Cerebellar nuclear complex (tissue), 1 donor: ENCODE data around the gene DMAC2.
"Not testable (repeated sequence)": the region's sequence is repeated elsewhere in the genome, so short reads cannot be mapped to it uniquely, and the experiment has no call there.

ENCODE experiments used
- DNase-seq, 2 experiments: peaks; one replicate each; lab custom pipeline; 2025; lab: John Stamatoyannopoulos, UW

DMAC2 gene

DNA sequence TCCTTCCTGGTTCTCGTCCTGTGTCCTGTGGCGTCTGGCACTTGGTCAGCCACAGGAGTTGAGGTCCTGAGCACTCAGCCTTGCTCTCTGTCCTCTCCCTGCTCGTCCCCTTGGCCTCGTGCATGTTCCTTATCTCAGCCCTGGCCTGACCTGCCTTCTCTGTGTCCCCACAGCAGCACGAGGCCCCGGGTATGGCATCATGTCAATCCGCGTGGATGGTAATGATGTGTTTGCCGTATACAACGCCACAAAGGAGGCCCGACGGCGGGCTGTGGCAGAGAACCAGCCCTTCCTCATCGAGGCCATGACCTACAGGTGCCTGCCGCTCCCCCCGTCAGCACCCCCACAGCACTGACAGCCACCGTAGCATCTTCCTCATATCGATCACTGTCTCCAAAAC, 17.3 kb downstream of the DMAC2 start:
- DNase-seq: no peak

DNA sequence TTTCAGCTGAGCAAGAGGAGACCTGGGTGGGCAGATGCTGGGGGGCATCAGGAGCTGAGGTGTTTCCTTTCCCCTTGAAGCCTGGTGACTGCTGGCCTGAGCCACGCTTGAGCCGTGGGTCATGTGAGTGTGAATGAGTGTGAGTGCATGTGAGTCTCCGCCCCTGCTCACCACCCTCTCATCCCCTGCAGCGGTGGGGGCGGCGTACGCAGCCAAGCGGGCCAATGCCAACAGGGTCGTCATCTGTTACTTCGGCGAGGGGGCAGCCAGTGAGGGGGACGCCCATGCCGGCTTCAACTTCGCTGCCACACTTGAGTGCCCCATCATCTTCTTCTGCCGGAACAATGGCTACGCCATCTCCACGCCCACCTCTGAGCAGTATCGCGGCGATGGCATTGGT, 17.7 kb downstream of the DMAC2 start:
- DNase-seq: no peak

DNA sequence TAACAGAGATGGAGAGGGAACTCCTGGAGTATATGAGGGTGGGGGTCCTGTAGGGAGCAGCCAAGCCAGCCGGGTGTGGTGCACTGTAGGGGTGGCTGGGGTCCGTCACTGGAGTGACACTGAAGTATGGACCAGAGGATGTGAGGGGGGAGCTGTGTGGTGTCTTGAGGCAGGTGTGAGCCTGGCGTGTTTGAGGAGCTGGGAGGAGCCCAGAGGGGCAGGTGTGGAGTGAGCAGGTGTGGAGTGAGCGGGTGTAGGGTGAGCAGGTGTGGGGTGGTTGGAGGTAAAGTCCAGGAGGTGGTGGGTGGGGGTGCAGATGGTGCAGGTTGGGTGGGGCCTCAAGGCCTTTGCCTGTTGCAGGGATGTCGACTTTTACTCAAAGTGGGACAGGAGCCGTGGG, 18.4 kb downstream of the DMAC2 start:
- DNase-seq: no peak

DNA sequence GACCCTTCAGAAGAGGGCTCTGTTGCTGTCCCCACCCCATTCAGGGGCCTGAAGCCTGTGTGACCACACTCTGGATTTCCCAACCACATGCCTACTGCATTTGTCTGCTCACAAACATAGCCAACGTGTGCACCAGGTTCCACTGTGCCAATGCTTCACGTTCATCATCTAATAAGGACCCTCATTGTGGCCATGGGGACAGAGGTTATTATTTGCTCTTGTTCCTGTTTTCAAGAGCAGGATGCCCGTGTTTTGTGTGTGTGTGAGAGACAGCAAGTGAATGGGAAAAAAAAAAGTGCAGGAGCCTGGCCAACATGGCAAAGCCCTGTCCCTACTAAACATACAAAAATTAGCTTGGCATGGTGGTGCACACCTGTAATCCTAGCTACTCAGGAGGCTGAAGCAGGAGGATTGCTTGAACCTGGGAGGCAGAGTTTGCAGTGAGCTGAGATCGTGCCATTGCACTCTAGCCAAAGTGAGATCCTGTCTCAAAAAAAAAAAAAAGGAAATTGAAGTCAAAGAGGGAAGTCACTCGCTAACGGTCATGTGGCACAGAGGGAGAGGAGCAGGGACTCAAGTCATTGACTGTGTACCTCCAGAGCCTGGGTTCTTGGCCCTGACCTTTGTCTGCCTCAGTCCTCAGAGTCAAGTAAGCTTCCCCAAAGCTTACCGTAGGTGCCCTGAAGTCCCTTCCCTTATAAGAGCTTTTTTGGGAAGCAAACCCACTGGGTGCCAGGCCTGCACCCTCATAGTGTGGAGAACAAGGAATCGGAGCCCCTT, 19.4 kb downstream of the DMAC2 start:
- no peak for DNase-seq

DNA sequence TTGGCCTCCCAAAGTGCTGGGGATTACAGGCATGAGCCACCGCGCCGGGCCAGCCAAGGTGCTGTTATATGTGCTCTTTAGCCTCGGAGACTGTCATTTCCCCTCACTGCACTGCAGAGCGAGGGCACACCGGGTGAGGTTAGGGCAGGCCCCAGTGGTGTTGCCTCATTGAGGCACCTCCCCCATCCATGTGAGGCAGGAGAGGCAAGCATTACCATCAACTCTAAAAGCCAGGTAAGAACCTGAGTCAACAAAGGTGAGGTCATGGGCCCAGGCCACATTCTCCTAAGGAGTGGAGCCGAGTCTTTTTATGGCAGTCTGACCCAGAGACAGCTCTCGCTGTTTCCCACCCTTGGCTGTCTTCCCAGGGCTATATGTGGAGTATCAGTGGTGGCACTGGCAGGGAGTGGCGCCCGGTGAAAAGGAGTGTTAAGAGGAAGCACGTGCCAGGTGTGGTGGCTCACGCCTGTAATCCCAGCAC, 23.5 kb downstream of the DMAC2 start:
- DNase-seq: no peak

DNA sequence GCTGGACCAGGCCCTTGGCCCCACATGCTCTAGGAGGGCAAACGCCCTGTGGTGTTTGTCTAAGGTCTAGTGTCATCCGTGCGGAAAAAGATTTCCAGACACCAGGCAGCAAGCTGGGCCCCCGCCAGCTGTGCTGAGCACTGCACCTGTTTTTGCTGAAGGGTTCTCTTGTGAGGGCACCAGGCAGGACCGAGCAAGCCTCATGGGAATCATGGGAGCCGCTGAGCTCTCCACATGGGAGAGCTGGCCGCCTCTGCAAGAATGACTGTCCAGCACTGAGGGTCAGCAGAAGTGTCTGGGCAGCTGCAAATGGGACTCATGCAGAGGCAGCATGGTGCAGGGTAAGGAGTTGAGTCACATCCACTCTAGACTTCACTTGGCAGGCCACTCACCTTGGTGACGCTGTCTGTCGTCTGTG, 24.5 kb downstream of the DMAC2 start:
- no peak for DNase-seq

DNA sequence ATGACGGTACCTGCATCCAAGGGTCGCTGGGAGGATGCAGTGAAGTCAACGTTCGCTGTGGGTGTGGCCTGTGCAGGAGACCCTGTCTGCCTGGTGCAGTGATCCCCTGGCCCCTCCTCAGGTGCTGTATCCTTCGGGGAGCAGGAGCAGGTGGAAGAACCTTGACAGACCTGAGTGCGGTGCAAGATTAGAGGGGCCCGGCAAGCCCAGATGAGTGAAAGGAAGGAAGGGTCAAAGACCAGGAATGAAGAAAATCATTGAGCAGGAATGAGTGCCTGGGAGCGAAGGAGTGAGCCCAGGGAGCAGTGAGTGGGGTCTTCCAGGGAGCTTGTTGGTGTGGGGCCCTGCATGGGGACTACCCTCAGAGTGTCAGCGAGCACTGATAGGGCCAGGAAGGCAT, 25.3 kb downstream of the DMAC2 start:
- DNase-seq: no peak

DNA sequence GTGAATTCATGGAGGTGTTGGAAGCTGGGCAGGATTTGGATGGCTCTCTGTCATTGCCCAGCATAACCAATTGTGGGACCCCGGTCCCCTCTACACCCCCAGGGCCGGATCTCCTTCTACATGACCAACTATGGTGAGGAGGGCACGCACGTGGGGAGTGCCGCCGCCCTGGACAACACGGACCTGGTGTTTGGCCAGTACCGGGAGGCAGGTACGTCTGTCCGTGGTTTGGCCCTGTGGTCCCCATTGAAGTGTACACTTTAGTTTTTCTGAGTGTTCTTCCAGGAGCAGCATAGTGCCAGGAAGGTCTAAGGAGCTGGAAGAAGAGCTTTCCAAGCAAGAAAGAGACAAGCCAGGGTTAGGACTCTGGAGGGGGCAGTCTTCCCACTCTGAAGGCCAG, 25.8 kb downstream of the DMAC2 start:
- DNase-seq: no peak

DNA sequence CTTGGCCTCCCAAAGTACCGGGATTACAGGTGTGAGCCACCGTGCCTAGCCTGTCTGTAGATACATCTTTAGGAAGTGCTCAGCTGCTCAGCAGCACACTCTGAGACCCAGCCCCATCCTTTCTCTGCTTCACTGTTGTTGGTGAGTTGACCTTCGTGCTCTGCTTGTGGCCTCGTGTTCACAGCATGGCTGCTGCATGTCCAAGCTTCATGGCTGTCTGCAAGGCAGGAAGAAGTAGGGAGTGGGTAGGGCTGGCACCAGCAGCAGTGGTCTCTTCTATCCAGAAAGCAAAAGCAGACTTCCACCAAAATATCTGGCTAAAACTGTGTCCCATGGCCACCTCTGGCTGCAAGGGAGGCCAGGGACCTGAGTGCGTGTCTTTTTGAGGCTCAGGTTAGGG, 26.8 kb downstream of the DMAC2 start:
- DNase-seq: no peak

DNA sequence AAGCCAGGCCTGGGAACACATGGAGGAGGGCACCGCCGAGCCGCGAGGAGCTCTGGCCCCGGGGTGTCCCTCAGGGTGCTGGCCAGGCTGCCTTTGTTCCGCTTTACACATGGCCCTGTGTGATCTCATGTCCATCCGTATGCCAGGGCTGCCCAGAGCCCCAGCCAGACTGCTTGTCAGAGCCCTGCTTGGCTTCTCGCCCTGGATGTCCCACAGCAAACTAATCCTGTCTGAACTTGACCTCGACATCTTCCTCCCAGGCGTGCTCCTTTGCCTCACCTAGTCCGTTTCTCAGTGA, 27.8 kb downstream of the DMAC2 start:
- DNase-seq: no peak

DNA sequence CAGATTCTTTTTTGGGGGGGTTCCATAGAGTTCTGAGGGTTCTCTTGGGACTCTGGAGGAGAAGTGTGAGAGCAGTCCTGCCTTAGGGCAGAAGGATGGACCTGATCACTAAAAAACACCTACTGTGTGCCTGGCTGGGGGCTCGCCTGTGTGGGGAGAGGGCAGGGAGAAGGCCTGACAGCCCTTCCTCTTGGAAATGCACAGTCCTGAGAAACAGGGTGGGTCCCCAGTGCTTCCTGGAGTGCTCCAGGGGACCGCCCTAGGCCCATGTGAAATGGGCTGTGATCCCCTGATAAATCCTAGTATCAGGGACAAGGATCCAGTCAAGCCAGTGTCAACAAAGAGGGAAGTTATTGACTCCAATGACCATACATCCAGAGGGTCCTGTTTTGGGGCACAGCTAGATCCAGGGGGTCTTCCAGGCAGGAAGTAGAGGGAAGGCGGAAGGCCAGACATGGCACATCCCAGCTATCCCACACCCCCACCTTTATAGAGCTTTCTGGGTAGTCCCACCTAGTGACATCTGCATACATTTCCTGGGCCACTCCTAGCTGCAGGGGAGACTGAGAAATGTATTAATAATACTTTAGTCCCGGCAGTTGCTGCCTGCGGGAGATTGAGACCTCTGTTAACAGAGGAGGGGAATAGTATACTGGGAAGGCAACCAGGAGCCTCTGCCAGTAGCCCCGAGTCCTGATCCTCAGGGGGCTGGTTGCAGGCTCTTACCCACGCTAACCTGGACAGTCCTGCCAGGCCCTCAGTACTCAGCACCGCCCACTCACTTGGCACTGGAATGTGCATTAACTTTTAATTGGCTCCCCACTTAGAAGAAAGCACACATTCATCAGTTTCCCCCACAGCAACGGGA, 28.4 kb downstream of the DMAC2 start:
- no peak for DNase-seq

DNA sequence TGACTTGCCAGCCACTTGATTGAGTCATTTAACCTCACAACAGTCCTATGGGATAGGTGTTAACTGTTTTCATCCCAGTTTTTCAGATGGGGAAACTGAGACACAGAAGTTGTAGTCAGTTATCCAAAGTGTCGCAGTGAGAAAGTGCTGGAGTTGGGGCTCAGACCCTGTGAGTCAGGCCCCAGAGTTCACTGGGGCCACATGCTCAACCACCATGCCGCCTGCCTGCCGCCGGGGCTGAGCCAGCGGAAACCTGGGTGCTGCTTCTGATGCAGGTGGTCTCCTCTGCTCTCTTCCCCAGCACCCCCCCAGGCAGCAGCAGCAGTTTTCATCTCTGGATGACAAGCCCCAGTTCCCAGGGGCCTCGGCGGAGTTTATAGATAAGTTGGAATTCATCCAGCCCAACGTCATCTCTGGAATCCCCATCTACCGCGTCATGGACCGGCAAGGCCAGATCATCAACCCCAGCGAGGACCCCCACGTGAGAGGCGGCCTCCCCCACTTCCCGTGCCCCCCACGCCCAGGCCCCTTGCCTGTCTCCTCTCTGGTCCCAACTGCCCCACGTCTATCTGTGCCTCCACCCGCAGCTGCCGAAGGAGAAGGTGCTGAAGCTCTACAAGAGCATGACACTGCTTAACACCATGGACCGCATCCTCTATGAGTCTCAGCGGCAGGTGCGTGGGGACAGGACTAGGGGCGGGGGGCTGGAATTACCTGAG, 29.2 kb downstream of the DMAC2 start:
- DNase-seq: no peak

DNA sequence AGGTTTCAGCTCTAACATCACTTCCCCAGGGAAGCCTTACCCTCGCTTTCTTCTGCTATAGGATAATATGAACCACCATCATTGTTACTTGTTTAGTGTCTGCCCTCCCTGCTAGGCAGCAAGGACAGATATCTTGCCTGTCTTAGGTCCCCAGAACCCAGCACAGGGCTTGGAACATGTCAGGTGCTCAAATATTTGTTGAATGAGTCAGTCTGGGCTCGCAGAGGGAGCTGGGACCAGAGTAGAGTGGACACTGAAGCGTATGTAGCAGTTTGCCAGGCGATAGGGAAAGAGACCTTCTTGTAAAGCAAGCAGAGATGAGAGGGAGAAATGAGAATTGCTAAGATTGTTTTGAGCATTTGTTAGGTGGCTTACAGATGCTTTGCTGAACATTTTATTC, 30.4 kb downstream of the DMAC2 start:
- no peak for DNase-seq

DNA sequence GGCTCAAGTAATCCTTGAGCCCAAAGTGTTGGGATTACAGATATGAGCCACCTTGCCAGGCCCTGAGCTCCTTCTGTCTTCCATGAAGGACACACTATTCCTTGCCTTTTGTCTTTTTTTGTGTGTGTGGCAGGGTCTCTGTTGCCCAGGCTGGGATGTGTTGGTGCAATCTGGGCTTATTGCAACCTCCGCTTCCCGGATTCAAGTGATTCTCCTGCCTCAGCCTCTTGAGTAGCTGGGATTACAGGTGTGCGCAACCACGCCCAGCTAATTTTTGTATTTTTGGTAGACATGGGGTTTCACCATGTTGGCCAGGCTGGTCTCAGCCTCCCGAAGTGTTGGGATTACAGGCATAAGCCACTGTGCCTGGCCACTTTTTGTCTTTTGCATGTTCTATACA, 30.9 kb downstream of the DMAC2 start:
- not testable (repeated sequence) for DNase-seq

DNA sequence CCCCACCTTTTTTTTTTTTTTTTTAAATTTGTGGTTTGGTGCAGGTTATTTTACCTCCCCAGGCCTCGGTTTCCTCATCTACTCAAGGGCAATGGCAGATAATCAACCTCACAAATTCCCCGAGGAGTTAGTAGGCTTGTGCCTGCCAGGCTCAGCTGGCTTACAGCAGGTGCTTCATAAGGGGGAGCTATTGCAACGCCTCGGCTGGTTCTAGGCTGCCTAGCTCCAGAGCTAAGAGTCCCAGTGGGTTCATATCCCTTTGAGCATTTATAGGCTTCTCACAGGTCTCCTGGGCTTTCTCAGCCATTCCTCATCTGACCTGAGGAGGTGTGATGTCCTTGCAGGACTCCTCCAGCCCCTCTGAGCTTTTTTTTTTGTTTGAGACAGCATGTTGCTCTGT, 31.5 kb downstream of the DMAC2 start:
- no peak for DNase-seq

DNA sequence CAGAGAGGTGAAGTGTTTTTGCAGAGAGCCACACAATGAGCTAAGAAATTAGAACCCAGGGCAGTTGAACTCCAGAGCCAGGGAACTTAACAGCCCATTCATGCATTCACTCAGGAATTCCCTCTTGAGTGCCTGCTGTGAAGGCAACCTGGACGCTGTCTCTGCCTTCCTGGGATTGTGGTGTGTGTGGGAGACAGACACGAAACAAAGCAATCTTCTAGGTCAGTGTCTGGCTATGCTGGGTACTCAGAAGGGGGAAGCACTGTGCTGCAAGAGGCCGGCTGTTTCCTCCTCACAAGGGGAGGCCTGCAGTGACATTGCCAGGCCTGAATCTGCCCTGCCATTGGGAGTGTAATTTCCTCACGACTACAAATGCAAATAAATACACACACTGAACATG, 32.4 kb downstream of the DMAC2 start:
- no peak for DNase-seq

DNA sequence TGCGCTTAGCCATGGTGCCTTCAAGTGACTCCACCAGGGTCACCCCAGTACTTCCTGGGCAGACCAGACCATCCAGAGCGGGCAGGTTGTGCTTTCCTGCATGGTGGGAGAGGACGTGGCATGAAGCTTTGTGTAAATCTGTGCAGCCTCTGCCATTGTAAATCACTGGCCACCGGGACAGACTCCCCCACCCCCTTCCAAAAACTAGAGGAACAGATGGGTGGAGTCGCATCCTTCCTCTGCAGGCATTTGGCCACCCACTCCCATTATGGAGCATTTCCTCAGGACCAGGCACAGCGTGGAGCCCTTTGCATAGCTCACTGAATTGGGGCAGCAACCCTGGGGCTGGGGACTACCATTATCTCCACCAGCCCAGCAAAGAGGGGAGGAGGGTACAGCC, 33.9 kb downstream of the DMAC2 start:
- DNase-seq: no peak

DNA sequence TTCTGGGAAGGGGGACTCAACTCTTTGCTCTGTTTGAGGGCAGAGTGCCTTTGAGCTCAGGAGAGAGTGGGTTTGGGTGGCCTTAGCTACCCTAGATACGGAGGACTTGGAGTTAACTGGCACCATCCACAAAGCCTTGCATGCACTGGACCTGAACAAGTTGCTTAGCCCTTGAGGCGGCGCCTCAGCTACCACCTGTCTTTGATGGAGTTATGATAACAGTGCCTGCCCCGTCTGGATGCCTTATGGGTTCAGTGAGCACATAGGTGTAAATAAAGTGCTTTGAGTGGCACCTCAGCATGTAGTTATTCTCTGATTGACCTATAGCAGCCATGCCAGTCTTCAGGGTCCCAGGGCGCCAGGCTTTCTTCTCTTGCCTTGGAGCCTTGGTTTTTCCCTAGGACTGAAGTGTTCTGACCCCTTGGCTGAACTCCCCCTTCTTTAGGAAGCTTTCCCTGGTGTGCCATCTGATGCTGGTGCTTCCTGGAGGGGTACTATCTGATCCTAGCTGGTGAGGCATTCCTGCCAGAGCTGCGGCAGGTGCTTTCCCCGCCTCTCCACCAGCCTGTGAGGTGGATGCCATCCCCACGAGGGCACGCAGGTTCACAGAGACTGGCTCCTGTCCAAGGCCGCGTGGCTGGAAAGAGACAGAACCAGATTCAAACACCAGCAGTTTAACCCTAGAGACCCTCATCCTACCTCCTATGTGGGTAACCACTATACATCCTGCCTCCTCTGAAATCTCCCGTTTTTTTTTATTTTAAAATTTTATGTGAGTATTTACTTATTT, 36.3 kb downstream of the DMAC2 start:
- DNase-seq: no peak

DNA sequence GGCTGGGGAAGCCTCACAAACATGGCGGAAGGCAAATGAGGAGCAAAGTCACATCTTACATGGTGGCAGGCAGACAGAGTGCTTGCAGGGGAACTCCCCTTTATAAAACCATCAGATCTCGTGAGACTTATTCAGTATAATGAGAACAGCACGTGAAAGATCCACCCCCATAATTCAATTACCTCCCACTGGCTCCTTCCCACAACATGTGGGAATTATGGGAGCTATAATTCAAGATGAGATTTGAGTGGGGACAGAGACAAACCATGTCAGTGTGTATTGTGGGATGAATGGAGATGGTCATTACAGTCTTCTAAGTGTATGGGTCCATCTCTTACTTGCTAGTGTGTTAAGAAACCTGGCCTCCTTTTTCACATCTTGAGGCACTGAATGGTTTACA, 37.7 kb downstream of the DMAC2 start:
- DNase-seq: no peak

DNA sequence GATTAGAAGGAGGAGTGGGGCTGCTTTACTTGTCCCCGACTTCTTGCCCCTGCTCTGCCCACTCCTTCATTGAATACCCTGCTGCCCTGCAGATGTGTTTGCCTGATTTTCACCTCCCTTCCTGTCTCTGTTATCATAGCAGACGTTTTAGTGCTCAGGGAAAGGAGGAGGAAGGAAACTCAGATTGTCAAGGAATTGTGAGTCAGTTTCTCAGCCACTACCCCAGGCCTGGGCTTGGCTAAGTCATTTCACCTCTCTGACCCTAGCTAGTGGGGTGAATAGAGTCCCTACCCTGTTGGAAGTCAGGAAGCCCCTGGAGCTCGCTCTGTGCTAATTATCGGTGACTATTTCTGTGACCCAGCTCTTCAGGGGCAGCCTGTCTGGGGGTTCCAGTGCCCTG, 38.2 kb downstream of the DMAC2 start:
- no peak for DNase-seq

DNA sequence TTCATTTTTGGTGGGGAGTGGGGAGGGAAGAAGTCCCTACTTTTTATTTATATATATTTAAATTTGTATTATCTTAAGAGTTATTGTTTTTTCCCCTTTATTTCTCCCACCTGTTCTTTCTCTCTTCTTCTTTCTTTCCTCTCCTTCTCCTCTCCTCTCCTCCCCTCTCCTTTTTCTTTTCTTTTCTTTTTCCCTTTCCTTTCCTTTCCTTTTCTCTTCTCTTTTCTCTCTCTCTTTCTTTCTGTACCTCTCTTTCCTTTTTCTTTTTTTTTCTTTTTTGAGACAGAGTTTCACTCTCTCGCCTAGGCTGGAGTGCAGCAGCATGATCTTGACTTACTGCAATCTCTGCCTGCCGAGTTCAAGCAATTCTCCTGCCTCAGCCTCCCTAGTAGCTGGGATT, 40.2 kb downstream of the DMAC2 start:
- no peak for DNase-seq

DNA sequence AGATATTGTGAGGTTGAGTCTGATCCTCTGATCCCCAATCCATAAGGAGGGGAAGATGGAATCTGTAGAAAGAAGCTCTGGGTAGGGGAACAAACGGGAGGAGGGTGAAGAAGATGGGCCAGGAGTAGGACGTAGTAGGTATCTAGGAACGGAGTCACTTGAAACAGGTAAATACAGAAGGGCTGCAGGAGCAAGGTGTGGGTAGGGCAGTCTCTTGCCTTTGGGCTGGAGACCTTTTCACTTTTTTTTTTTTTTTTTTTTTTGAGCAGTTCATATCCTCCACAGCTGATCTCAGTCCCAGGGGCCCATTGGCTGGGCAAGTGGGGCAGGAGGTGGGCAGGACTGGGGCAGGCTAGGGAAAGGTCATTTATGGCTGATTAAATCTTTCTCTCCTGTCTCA, 40.6 kb downstream of the DMAC2 start:
- DNase-seq: no peak
